Measurements from ENCODE around the gene TEAD2. TPM values are rescaled to one million over a fixed set of nuclear protein-coding genes. Genes with fewer than 3 reads are reported as not detected.

Gene TEAD2
- total and polyA plus RNA-seq, 10 of the 15 experiments (the other 5 are each of a cell fraction or from before 2014, with no cell fraction given) = 0.04 to 0.26 (median 0.11) TPM; not detected in 3

- TF ChIP-seq ELK1 (IDR thresholded peaks at IDR 0.05; ENCODE audit: low read depth, low read length) (no peak), FOS (IDR thresholded peaks at IDR 0.05; ENCODE audit: borderline replicate concordance, extremely low read depth, insufficient read length) (no peak), SIN3A (IDR thresholded peaks at IDR 0.05; ENCODE audit: low read depth, low read length) (no peak), MEF2B (IDR thresholded peaks at IDR 0.05; ENCODE audit: partially characterized antibody, poor library complexity, severe bottlenecking) (no peak), NR2C1 (IDR thresholded peaks at IDR 0.05) (no peak), CHD1 (IDR thresholded peaks at IDR 0.05; ENCODE audit: low read depth, low read length) (no peak)
These were observed 14.4 kb downstream of the TEAD2 start (continued) for GRCh38 chr19:49347835-49348234.

- ChIA-PET POLR2A (no interaction called here), CTCF (interaction anchor here (1.2 to 1.4 kb wide), 2 partner anchors 11 to 44 kb away, joined by 4 to 5 read pairs; no protein-coding TSS in a partner anchor), SMC1A (ENCODE audit: uncharacterized antibody, unreplicated experiment) (interaction anchor here (1.0 kb wide), 1 partner anchor 16 kb away, joined by 3 read pairs; no protein-coding TSS in a partner anchor), RAD21 (ENCODE audit: unreplicated experiment) (no interaction called here)
- Histone ChIP-seq H3K4me1 (ENCODE audit: control insufficient read depth, insufficient read depth, low read length) (peaks cover 3% of the 10 kb centered on the region; the same call in 1 of the 2 replicates), H3K4me2 (ENCODE audit: control insufficient read depth, insufficient read depth) (no peak overlapping the region), H3K4me3 (no peak overlapping the region), H3K79me2 (ENCODE audit: control insufficient read depth, insufficient read depth, low read length) (no peaks in the 10 kb centered on the region), H2AFZ (ENCODE audit: control insufficient read depth, low read depth, low read length) (no peak overlapping the region), H3K27ac (ENCODE audit: control insufficient read depth, insufficient read depth) (no peak overlapping the region), H4K20me1 (ENCODE audit: control insufficient read depth, insufficient read depth) (no peaks in the 10 kb centered on the region), H3K9ac (ENCODE audit: control insufficient read depth, insufficient read depth, low read length) (no peak overlapping the region), H3K27me3 (replicated peaks in 1 of 2; ENCODE audit: control insufficient read depth in 2 of 2, insufficient read depth in 2 of 2, low read length in 1 of 2) (no peaks in the 10 kb centered on the region), H3K36me3 (ENCODE audit: control insufficient read depth in 2 of 2, insufficient read depth in 2 of 2, low read length in 1 of 2) (no peaks in the 10 kb centered on the region), H3K9me3 (replicated peaks; ENCODE audit: control insufficient read depth, insufficient read depth, low read length) (no peaks in the 10 kb centered on the region; the same call in 2 of the 3 replicates)
- DNase-seq (ENCODE audit: low read depth, low spot score) = no peak
- no TSS peak for BruUV-seq (replicated peaks)
- in situ Hi-C loops (cut with MboI) = no loop called here
- intact Hi-C loops (cut with micrococcal nuclease; ENCODE audit: unreplicated experiment) = no loop called here
- no peak for ATAC-seq
- no peak for TF ChIP-seq SREBF2 (IDR thresholded peaks at IDR 0.05; ENCODE audit: low read length)
- TF ChIP-seq KLF5 (IDR thresholded peaks at IDR 0.05; ENCODE audit: partially characterized antibody) = no peak
- 83% methylated on average over 15 of the region's 15 CpGs for WGBS (ENCODE audit: insufficient coverage, insufficient replicate concordance, low lambda C conversion rate, missing lambda C conversion rate)
- no peak for FAIRE-seq
These were observed 15.0 kb downstream of the TEAD2 start for GRCh38 chr19:49347191-49347590.
